Fibroblast of lung (primary cell): Measurements from ENCODE around the gene GPRIN3. TPM values are rescaled to one million over a fixed set of nuclear protein-coding genes. Genes with fewer than 3 reads are reported as not detected.

ENCODE experiments used
- DNase-seq, 2 donors: peaks; one replicate each; pipeline versions ENCODE4 v3.0.0 to v3.0.0-alpha.2; 2010; ENCODE audit warnings: low read depth in 2 of 2
- H2AFZ ChIP-seq: 2 replicates; pipeline ENCODE4 v1.5.1; 2012; ENCODE audit warnings: low read length, control low read depth, inconsistent platforms
- H3K27ac ChIP-seq: 2 replicates; pipeline ENCODE4 v1.5.1; 2011; ENCODE audit warnings: low read length, control low read depth; ENCODE audit not compliant: insufficient read depth
- H3K27me3 ChIP-seq: 2 replicates; pipeline ENCODE4 v1.5.1; 2011; ENCODE audit warnings: mild to moderate bottlenecking, low read length; ENCODE audit not compliant: control insufficient read depth, insufficient read depth
- H3K36me3 ChIP-seq: 2 replicates; pipeline ENCODE4 v1.5.1; 2011; ENCODE audit warnings: low read length; ENCODE audit not compliant: control insufficient read depth, insufficient read depth
- H3K4me1 ChIP-seq: 2 replicates; pipeline ENCODE4 v1.5.1; 2011; ENCODE audit warnings: low read length; ENCODE audit not compliant: control insufficient read depth, insufficient read depth; ENCODE audit errors: extremely low read depth
- H3K4me2 ChIP-seq: 2 replicates; pipeline ENCODE4 v1.5.1; 2011; ENCODE audit warnings: low read length, control low read depth; ENCODE audit not compliant: insufficient read depth; ENCODE audit errors: extremely low read depth
- H3K4me3 ChIP-seq, 4 experiments: fragments of 200-600 bp in 1 of 4; sonication (generic) in 1 of 4; replicated peaks in 1 of 4; 2 replicates each; pipeline ENCODE4 v1.5.1; 2011 to 2016; ENCODE audit warnings: low read length in 4 of 4, low read depth in 3 of 4, mild to moderate bottlenecking in 3 of 4, control low read depth in 2 of 4, inconsistent platforms in 1 of 4, mixed read lengths in 1 of 4; ENCODE audit not compliant: insufficient read depth in 1 of 4; ENCODE audit errors: control extremely low read depth in 1 of 4
- H3K79me2 ChIP-seq: 2 replicates; pipeline ENCODE4 v1.5.1; 2012; ENCODE audit warnings: mild to moderate bottlenecking, low read length, inconsistent platforms; ENCODE audit not compliant: control insufficient read depth, insufficient read depth
- H3K9ac ChIP-seq: 2 replicates; pipeline ENCODE4 v1.5.1; 2011; ENCODE audit warnings: mild to moderate bottlenecking, low read length, control low read depth; ENCODE audit not compliant: insufficient read depth
- H3K9me3 ChIP-seq: 2 replicates; pipeline ENCODE4 v1.5.1; 2012; ENCODE audit warnings: low read depth, low read length; ENCODE audit not compliant: control insufficient read depth, insufficient read depth
- H4K20me1 ChIP-seq: 2 replicates; pipeline ENCODE4 v1.5.1; 2011; ENCODE audit warnings: low read length; ENCODE audit not compliant: control insufficient read depth, insufficient read depth; ENCODE audit errors: extremely low read depth
- EZH2 ChIP-seq: IDR thresholded peaks from 2 replicates; pipeline ENCODE4 v1.5.1; 2012; ENCODE audit warnings: low read length, control low read depth, mild to moderate bottlenecking; ENCODE audit errors: missing control alignments
- polyA plus RNA-seq, 2 donors: library from polyadenylated mRNA; depleted of rRNA in 1 of 2; stranded (reverse) in 1 of 2; unstranded in 1 of 2; fragments of >200 nt; gene quantifications; 2 replicates each; pipeline ENCODE4 v1.2.1, GENCODE V29; 2011 to 2012; ENCODE audit warnings: missing spikeins in 1 of 2
- total RNA-seq: library from RNA; depleted of rRNA; stranded (reverse); fragments of >200 nt; gene quantifications from 2 replicates; pipeline ENCODE4 v1.2.1, GENCODE V29; 2014
- TF ChIP-seq, protein P1 (sequence below), 2 donors: IDR thresholded peaks in 1 of 2; conservative IDR thresholded peaks in 1 of 2; 1 replicate in 1 of 2; 2 replicates in 1 of 2; pipeline ENCODE4 v1.5.1; 2011 to 2012; ENCODE audit warnings: low read length in 2 of 2, control low read depth in 1 of 2, inconsistent platforms in 1 of 2, low read depth in 1 of 2, mild to moderate bottlenecking in 1 of 2

The GPRIN3 gene
- total and polyA plus RNA-seq, 2 donors (not counting 1 experiment from before 2014, with no cell fraction given), result under 0.01 to 0.01 TPM

DNA sequence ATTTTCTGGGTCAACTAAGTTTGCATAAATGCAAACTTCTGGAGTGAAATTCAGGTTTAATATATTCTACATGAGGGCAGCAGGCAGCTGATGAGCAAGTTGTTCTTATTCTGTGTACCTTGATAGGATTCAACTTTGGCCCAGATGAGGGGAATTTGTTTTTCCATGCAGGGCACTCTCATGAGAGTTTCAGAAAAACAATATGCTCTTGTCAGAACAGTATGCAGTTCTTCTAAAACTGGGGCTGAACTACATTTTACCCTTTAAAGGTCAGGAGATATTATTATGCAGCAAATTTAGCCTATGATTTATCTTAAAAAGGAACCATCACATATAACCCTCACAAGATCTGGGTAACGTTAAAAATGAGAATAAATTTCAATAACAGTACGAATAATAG is 19.2 kb downstream of the GPRIN3 start:
- H2AFZ ChIP-seq, result no peak overlapping the region
- no peaks in the 10 kb centered on the region for H4K20me1 ChIP-seq

GRCh38 chr4:89287945-89288344 is 19.7 kb downstream of the GPRIN3 start:
- no peak overlapping the region for H3K9ac ChIP-seq
- H3K36me3 ChIP-seq, result no peaks in the 10 kb centered on the region
- H3K27ac ChIP-seq, result no peak overlapping the region
- no peaks in the 10 kb centered on the region for H4K20me1 ChIP-seq
- no peaks in the 10 kb centered on the region for H3K27me3 ChIP-seq
- no peak for TF ChIP-seq EZH2
- no peak for DNase-seq
- no peaks in the 10 kb centered on the region for H3K9me3 ChIP-seq
- no peak overlapping the region for H3K4me3 ChIP-seq
- no peak overlapping the region for H3K4me2 ChIP-seq
- H2AFZ ChIP-seq, result no peak overlapping the region
- H3K79me2 ChIP-seq, result no peaks in the 10 kb centered on the region
- H3K4me1 ChIP-seq, result no peaks in the 10 kb centered on the region

More for the DNA sequence above, 19.2 kb downstream of the GPRIN3 start:
- H3K4me1 ChIP-seq, result no peaks in the 10 kb centered on the region
- H3K27ac ChIP-seq, result no peak overlapping the region
- no peaks in the 10 kb centered on the region for H3K36me3 ChIP-seq
- H3K27me3 ChIP-seq, result no peaks in the 10 kb centered on the region
- H3K4me3 ChIP-seq, result no peak overlapping the region
- no peak for DNase-seq
- H3K79me2 ChIP-seq, result no peaks in the 10 kb centered on the region
- TF ChIP-seq, protein P1, sequence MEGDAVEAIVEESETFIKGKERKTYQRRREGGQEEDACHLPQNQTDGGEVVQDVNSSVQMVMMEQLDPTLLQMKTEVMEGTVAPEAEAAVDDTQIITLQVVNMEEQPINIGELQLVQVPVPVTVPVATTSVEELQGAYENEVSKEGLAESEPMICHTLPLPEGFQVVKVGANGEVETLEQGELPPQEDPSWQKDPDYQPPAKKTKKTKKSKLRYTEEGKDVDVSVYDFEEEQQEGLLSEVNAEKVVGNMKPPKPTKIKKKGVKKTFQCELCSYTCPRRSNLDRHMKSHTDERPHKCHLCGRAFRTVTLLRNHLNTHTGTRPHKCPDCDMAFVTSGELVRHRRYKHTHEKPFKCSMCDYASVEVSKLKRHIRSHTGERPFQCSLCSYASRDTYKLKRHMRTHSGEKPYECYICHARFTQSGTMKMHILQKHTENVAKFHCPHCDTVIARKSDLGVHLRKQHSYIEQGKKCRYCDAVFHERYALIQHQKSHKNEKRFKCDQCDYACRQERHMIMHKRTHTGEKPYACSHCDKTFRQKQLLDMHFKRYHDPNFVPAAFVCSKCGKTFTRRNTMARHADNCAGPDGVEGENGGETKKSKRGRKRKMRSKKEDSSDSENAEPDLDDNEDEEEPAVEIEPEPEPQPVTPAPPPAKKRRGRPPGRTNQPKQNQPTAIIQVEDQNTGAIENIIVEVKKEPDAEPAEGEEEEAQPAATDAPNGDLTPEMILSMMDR (conservative IDR thresholded peaks at IDR 0.05 in 1 of 2, IDR thresholded peaks at IDR 0.05 in 1 of 2; ENCODE audit: low read depth in 1 of 2, low read length in 2 of 2), result no peak
- TF ChIP-seq EZH2, result no peak
- H3K4me2 ChIP-seq, result no peak overlapping the region
- H3K9me3 ChIP-seq, result no peaks in the 10 kb centered on the region
- H3K9ac ChIP-seq, result no peak overlapping the region

GRCh38 chr4:89285745-89286144 is 21.9 kb downstream of the GPRIN3 start:
- H3K9ac ChIP-seq, result no peak overlapping the region
- no peak overlapping the region for H2AFZ ChIP-seq
- H3K27me3 ChIP-seq, result no peaks in the 10 kb centered on the region
- no peaks in the 10 kb centered on the region for H3K79me2 ChIP-seq
- no peaks in the 10 kb centered on the region for H4K20me1 ChIP-seq
- TF ChIP-seq, protein P1 (conservative IDR thresholded peaks at IDR 0.05 in 1 of 2, IDR thresholded peaks at IDR 0.05 in 1 of 2; ENCODE audit: low read depth in 1 of 2, low read length in 2 of 2), result no peak
- no peak for TF ChIP-seq EZH2
- H3K4me3 ChIP-seq, result no peak overlapping the region
- H3K27ac ChIP-seq, result no peak overlapping the region
- H3K4me2 ChIP-seq, result no peak overlapping the region
- no peaks in the 10 kb centered on the region for H3K4me1 ChIP-seq
- H3K9me3 ChIP-seq, result no peaks in the 10 kb centered on the region
- no peak for DNase-seq
- H3K36me3 ChIP-seq, result no peaks in the 10 kb centered on the region
